Kidney tubule cell (primary cell): ENCODE measurements around the gene TBC1D3H.
"Not testable (repeated sequence)": the region's sequence is repeated elsewhere in the genome, so short reads cannot be mapped to it uniquely, and the experiment has no call there.

Experiments used
- DNase-seq: peaks from one replicate; pipeline ENCODE4 v3.0.0-alpha.2; 2018; ENCODE audit warnings: low spot score

Gene TBC1D3H

DNA sequence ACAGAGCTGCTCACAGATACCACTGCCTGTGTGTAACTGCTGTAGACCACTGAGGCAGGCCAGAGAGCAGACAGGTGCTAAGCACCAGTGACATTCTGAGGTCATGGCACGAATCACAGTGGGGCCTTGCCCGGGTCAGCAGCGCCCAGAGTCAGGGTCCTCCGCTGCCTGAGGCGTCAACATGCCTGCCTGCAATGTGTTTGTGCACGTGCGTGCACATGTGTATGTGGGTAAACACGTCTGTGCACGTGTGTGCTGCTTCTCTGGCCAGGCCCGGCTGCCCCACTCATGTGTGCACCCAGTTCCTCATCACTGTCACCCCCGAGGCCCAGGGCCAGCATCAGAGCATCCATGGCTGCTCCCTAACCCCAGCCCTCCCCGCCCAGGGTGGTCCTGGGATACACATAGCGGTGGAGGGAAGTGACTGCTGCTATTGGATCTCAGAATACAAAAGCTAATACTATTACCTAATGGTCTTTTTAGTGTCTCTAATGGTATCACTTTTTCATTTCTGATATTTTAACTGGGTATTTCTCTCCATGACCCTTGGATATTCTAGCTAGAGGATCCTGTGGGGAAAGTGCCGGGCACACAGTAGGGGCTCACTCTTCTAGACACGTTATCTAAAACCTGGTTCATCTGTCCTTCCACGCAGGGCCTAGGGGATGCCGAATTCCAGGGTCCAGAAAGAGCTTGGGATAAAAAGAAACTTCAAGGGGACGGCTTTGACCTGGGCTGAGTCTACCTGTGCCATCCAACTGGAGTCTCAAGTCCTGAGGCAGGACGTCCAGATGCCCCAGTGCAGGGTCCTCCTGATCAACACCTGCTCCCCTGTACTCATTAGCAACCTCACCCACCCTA is at the start of gene TBC1D3H:
TSS of gene TBC1D3H (minus strand) at position 51 of the 861 bp plus-strand sequence. CDS start 1,540 bp downstream, outside the sequence.
- not testable (repeated sequence) for DNase-seq

DNA sequence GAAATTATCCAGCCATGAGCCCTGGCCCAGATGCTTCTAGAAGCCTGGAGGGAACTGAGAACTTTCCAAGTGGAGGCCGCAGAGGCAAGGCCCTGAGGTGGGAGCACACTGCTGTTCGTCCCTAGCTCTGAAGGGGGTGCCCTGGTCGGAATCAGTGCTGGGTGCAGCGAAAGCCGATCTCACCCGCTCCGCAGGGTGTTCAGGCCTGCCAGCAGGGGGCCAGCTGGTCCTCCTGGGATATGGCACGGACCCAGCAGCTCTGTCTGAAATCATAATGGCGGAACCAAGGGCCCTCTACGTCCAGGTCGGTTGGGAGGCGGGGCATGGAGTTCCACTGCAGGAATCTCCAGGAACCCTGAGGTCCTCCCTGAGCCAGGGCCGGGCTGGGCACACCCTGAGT is 40.7 kb upstream of the TBC1D3H start:
- not testable (repeated sequence) for DNase-seq

- not testable (repeated sequence) for DNase-seq
Observed at GRCh38 chr17:36415180-36415941, 27.1 kb upstream of the TBC1D3H start.

- not testable (repeated sequence) for DNase-seq
Observed at GRCh38 chr17:36390943-36391645, 2.9 kb upstream of the TBC1D3H start.

DNA sequence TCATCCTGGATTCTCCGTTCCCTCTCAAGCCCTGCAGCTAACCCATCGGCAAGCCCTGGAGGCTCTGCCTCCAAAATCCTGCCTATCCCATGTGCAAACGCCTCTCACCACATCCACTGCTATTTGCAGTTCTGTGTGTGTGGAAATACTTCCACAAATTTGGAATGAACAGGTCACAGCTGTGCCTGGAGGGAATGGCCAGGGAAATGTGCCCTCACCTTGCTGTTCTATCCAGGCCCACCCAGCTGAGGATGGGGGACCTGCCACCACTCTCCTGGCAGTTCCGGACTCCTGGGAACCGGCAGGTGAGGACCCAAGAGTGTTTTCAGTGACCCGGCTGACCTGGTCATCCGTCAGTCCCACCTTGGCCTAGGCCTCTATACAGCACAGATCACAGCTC is 12.3 kb downstream of the TBC1D3H start:
- not testable (repeated sequence) for DNase-seq

DNA sequence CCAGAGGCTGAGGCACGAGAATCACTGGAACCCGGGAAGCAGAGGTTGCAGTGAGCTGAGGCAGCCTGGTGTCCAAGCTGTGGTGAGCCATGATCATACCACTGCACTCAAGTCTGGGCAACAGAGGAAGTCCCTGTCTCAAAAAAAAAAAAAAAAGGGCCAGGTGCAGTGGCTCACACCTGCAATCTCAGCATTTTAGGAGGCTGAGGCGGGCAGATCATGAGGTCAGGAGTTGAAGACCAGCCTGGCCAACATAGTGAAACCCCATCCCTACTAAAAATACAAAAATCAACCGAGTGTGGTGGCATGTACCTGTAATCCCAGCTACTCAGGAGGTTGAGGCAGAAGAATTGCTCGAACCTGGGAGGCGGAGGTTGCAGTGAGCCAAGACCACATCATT is 25.7 kb downstream of the TBC1D3H start:
- not testable (repeated sequence) for DNase-seq
